Posterior cingulate gyrus (tissue), 11 donors: Measurements from ENCODE around the gene CANT1.
A peak's percentile ranks its signal among the peaks of the same experiment; 100 is the strongest.
"Not testable (repeated sequence)": the region's sequence is repeated elsewhere in the genome, so short reads cannot be mapped to it uniquely, and the experiment has no call there.

Experiments used
- DNase-seq, 10 donors: peaks; one replicate each; pipeline versions ENCODE4 v3.0.0 to v3.0.0-alpha.2; 2020 to 2021; ENCODE audit warnings: mixed read lengths in 3 of 10
- intact Hi-C: fragments of 100-400 bp; cut with DNase I; formaldehyde crosslinking; loops from one replicate; pipeline ENCODE4 v1.15.1; 2023

CANT1 gene

GRCh38 chr17:79044462-79044861 lies 34.9 kb upstream of the CANT1 start:
- intact Hi-C loops, result no loop called here

GRCh38 chr17:79043931-79044320 lies 34.4 kb upstream of the CANT1 start:
- intact Hi-C loops, result no loop called here
- peak in 2 of 10 donors; percentile 65 to 79 for DNase-seq

More at GRCh38 chr17:79044462-79044861, 34.9 kb upstream of the CANT1 start:
- DNase-seq, result peak in 2 of 10 donors; percentile 40 to 65

GRCh38 chr17:79043191-79043930 lies 33.8 kb upstream of the CANT1 start:
- DNase-seq, result peak in 1 of 10 donors; percentile 7

GRCh38 chr17:79042421-79043190 lies 33.0 kb upstream of the CANT1 start:
- intact Hi-C loops, result no loop called here
- DNase-seq, result peak in 6 of 10 donors; percentile 49 to 90 (median 64)

More at GRCh38 chr17:79043191-79043930, 33.8 kb upstream of the CANT1 start:
- intact Hi-C loops, result no loop called here

DNA sequence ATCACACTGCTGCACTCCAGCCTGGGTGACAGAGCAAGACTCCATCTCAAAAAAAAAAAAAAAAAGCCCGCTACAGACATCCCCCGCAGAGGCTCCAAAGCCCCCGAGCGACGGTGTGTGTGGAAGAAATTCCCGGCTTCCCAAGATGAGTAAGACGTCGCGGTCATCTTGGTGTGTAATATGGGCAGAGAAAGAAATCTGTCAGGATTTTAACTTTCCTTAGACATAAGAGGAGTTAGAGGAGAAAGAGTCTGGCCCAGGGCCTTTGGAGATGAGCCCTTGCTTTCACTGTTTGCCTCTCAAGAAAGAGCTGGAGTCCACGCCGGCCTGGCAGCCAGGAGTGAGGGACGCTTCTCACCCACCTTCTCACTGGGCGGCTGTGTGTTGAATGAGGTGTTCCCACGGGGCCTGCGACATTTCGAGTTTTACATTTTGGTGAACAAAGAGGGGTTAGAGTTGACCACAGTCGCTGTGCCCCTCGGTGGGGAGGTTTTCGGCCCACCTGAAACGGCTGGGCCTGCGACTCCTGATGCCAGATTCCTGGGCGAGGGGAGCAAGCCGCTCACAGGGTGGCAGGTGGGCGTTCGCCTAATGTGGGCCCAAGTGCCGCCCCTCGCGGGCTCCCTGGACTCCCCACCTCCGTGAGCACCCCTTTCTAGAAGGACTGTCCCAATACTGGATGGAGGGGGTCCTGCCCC lies 32.3 kb upstream of the CANT1 start:
- peak in 3 of 10 donors; percentile 24 to 80 (median 39) for DNase-seq
- intact Hi-C loops, result no loop called here

DNA sequence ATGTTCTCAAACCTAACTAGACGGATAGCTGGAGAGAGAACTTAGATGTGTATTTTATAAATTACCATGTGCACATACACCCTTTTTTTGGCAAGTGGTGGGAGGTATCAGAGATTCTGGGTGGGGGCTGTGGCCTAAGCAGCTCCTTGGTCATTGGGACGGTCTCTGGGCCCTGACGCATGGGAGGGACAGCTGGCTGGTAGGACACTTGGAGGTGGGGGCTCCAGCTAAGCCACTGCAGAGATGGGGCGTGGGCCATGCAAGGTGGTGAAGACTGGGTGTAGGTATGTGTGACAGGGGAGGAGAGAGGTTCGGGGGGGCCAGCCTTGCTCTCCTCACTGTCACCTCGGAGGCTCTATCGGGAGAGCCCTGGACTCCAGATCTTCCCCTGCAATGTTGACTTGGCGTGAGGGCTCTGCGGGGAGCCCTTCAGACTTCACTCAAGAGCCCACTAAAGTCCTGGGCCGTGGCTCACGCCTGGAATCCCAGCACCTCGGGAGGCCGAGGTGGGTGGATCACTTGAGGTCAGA lies 31.5 kb upstream of the CANT1 start:
- intact Hi-C loops, result no loop called here
- peak in 1 of 10 donors; percentile 67 for DNase-seq

DNA sequence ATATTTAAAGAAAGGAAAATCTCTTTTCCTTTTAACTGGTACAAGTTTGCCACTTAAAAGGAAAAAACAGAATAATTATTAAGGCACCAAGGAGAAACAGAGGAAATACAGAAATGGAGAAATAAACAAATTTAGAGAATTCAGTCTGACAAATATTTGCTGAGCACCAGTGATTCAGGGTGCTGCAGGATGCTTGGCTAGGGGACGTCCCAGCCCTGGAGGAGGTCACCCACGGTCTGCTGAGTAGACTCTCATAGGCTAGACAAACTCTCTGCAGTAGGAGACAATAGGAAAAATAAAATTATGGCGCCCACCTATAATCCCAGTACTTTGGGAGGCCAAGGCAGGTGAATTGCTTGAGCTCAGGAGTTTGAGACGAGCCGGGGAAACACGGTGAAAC lies 30.3 kb upstream of the CANT1 start:
- intact Hi-C loops, result no loop called here
- DNase-seq, result peak in 1 of 10 donors; percentile 44

- intact Hi-C loops, result no loop called here
- DNase-seq, result peak in 2 of 10 donors; percentile 10 to 37
Measured at GRCh38 chr17:79039171-79039570, 29.6 kb upstream of the CANT1 start.

DNA sequence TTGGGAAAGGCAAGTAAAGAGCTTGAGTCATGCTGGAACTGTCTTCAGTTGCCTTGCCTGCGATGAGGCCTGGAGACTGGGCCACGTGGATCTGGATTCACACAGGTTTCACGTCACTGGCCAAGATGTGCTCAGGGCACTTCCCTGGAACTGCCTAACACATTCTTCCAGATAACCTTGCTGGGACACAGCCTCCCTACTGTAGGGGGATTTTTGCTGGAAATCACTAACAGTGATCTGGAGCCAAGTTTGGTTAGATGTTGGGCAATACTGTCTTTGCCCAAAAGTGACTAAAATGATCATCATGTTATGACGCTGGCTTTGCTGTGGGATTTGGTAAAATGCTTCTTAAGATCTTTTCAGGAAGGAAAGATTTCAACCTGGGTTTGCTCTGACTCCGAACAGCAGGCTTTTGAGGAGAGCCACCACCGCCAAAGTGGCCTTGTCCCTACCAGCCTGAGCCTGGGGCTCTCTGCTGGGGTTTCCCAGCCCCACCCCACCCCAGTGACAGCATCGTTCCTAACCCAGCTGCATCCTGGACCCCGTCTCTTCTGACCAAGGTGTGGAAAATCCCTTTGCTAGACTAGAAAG lies 29.1 kb upstream of the CANT1 start:
- intact Hi-C loops, result no loop called here

DNA sequence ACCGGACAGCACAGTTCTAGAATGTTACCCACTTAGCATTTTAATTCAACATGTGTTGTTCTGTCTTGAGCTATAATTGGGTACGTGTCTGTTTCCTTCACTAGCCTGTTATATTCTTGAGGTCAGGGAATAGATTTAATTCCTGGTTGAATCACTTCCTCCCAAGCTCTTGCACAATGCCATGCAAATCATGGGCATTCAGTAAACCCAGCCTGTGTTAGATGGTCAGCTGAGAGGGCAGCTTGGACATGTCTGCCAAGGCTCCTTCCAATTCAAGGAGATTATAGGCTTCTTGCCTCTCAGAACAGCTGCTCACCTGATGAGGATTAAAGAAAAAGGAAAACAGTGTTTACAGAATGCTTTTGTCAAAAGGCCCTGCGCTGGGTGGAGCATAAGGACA lies 27.0 kb upstream of the CANT1 start:
- DNase-seq, result peak in 1 of 10 donors; percentile 19
- intact Hi-C loops, result no loop called here

More for the DNA sequence above, 29.1 kb upstream of the CANT1 start:
- DNase-seq, result peak in 2 of 10 donors; percentile 43 to 45

GRCh38 chr17:79036181-79036580 lies 26.6 kb upstream of the CANT1 start:
- no peak for DNase-seq
- intact Hi-C loops, result no loop called here

GRCh38 chr17:79035686-79036085 lies 26.1 kb upstream of the CANT1 start:
- intact Hi-C loops, result no loop called here
- DNase-seq, result peak in 1 of 10 donors; percentile 64

DNA sequence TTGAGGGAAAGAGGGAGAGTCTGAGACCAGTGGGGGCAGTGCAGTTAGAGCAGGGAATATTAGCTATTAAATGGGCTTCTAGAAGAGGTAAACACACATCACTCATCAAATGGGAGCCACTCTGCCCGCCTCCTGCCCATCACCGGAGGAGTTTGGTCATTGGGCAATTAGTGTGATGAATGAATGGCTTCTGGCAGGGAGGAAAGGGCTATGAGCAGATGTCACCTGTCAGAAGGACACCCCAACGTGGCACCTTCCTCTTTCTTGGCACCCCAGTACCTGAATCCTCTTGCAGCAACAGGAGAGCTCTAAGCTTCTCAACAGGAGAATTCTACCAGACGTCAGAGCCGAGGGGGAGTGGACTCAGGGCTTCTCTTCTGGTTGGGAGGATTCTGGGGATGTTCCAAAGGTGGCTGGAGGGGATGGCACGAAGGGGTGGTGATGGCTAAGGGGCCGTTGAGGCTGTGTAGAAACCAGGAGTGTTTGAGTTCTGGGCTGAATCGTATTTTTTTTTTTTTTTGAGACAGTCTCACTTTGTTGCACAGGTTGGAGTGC lies 25.4 kb upstream of the CANT1 start:
- intact Hi-C loops, result no loop called here
- DNase-seq, result peak in 1 of 10 donors; percentile 40

- peak; percentile 47 to 94 (median 64) for DNase-seq
- intact Hi-C loops, result no loop called here
Measured at GRCh38 chr17:79033741-79034501, 24.4 kb upstream of the CANT1 start.

GRCh38 chr17:79033046-79033616 lies 23.6 kb upstream of the CANT1 start:
- DNase-seq, result peak in 1 of 10 donors; percentile 51
- intact Hi-C loops, result no loop called here

- DNase-seq, result peak in 2 of 10 donors; percentile 31 to 79
- intact Hi-C loops, result no loop called here
Measured at GRCh38 chr17:79031996-79032875, 22.7 kb upstream of the CANT1 start.

GRCh38 chr17:79030636-79031035 lies 21.1 kb upstream of the CANT1 start:
- DNase-seq, result peak in 1 of 10 donors; percentile 24
- intact Hi-C loops, result not testable (repeated sequence)
